Suprapubic skin (tissue), 4 donors: ENCODE measurements around the gene SLC26A2.

ENCODE experiments used
- EP300 ChIP-seq: sonication (generic); formaldehyde crosslinking; IDR thresholded peaks from one replicate; pipeline ENCODE4 v1.6.1; 2017; ENCODE audit warnings: antibody characterized with exemption
- POLR2A ChIP-seq, 2 donors: fragments of 450-650 bp; IDR thresholded peaks; one replicate each; pipeline ENCODE4 v1.6.1; 2017; ENCODE audit warnings: antibody characterized with exemption in 2 of 2, mild to moderate bottlenecking in 2 of 2, moderate library complexity in 2 of 2
- POLR2AphosphoS5 ChIP-seq, 3 donors: sonication (generic); formaldehyde crosslinking; IDR thresholded peaks; one replicate each; pipeline ENCODE4 v1.6.1; 2017; ENCODE audit warnings: antibody characterized with exemption in 3 of 3
- TF ChIP-seq, protein P1 (sequence below), 2 donors: fragments of 200-600 bp in 1 of 2; fragments of 450-650 bp in 1 of 2; sonication (generic) in 1 of 2; IDR thresholded peaks; one replicate each; pipeline ENCODE4 v1.5.1; 2016 to 2019; ENCODE audit warnings: antibody characterized with exemption in 2 of 2, mild to moderate bottlenecking in 1 of 2, moderate library complexity in 1 of 2

DNA sequence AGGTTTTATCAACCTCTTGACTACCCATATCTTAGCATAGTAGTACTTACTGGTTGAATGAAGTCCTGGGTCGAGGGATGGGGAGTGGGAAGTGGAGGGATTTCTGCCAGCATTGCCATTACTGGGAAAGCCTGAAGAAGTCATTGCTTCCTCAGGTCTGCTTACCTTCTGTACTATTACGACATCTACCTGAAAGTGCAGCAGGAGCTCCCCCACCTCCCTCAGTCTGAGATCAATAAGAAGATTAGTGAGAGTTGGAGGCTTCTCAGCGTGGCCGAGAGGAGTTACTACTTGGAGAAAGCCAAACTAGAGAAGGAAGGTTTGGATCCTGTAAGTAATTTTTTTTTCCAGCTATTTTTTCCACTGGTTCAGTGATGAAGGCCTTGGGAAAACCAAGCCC, 45.8 kb downstream of the SLC26A2 start:
- TF ChIP-seq, protein P1, sequence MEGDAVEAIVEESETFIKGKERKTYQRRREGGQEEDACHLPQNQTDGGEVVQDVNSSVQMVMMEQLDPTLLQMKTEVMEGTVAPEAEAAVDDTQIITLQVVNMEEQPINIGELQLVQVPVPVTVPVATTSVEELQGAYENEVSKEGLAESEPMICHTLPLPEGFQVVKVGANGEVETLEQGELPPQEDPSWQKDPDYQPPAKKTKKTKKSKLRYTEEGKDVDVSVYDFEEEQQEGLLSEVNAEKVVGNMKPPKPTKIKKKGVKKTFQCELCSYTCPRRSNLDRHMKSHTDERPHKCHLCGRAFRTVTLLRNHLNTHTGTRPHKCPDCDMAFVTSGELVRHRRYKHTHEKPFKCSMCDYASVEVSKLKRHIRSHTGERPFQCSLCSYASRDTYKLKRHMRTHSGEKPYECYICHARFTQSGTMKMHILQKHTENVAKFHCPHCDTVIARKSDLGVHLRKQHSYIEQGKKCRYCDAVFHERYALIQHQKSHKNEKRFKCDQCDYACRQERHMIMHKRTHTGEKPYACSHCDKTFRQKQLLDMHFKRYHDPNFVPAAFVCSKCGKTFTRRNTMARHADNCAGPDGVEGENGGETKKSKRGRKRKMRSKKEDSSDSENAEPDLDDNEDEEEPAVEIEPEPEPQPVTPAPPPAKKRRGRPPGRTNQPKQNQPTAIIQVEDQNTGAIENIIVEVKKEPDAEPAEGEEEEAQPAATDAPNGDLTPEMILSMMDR (IDR thresholded peaks at IDR 0.05), result no peak
- TF ChIP-seq EP300, result no peak
- no peak for TF ChIP-seq POLR2AphosphoS5 (IDR thresholded peaks at IDR 0.05)
- TF ChIP-seq POLR2A (IDR thresholded peaks at IDR 0.05), result no peak
